ENCODE data around the gene RGMA.

- TF ChIP-seq CTCF (conservative IDR thresholded peaks at IDR 0.05 in 1 of 2, IDR thresholded peaks at IDR 0.05 in 1 of 2; ENCODE audit: low read depth in 1 of 2, low read length in 2 of 2) (no peak), EZH2 (IDR thresholded peaks at IDR 0.05; ENCODE audit: low read length, missing control alignments) (no peak)
Observed at GRCh38 chr15:93131485-93132095, 42.6 kb upstream of the RGMA start.
